OCI-LY7 (cell line): ENCODE data around the gene WWOX.

Experiments
- EZH2phosphoT487 ChIP-seq: fragments of 200-600 bp; sonication (generic); IDR thresholded peaks from 2 replicates; pipeline ENCODE4 v1.6.1; 2018; ENCODE audit warnings: low read depth, borderline replicate concordance, mild to moderate bottlenecking, mixed run types, antibody characterized with exemption, low read length, moderate library complexity, mixed read lengths
- TF ChIP-seq, protein P1 (sequence below): fragments of 200-600 bp; sonication (generic); conservative IDR thresholded peaks from 2 replicates; pipeline ENCODE4 v1.5.1; 2014; ENCODE audit warnings: mild to moderate bottlenecking, antibody characterized with exemption, low read length, moderate library complexity, mixed read lengths

DNA sequence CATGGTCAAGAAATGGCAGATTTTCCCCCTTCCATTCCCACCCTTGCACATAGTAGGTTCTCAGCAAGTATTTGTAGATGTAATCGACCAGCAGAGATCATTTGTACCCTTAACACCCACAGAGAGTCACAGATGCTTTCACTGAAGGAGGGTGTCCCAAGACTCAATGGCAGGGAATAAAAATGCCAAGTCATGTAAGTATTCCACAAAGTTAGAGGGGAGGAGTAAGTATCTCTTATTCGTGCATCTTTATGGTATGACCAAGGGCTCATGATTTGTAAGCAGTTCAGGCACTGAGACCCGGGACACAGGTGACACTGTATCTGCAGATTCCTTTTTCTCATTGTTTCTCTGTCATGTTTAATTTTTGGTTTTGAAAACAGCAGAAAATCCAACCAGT, 1011.5 kb downstream of the WWOX start:
- TF ChIP-seq, protein P1, sequence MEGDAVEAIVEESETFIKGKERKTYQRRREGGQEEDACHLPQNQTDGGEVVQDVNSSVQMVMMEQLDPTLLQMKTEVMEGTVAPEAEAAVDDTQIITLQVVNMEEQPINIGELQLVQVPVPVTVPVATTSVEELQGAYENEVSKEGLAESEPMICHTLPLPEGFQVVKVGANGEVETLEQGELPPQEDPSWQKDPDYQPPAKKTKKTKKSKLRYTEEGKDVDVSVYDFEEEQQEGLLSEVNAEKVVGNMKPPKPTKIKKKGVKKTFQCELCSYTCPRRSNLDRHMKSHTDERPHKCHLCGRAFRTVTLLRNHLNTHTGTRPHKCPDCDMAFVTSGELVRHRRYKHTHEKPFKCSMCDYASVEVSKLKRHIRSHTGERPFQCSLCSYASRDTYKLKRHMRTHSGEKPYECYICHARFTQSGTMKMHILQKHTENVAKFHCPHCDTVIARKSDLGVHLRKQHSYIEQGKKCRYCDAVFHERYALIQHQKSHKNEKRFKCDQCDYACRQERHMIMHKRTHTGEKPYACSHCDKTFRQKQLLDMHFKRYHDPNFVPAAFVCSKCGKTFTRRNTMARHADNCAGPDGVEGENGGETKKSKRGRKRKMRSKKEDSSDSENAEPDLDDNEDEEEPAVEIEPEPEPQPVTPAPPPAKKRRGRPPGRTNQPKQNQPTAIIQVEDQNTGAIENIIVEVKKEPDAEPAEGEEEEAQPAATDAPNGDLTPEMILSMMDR, result no peak
- no peak for TF ChIP-seq EZH2phosphoT487
